Measurements from ENCODE around the gene TMEM191C.
A peak's percentile ranks its signal among the peaks of the same experiment; 100 is the strongest.
"Not testable (repeated sequence)": the region's sequence is repeated elsewhere in the genome, so short reads cannot be mapped to it uniquely, and the experiment has no call there.

TMEM191C gene

GRCh38 chr22:21450858-21451353 lies 16.3 kb upstream of the TMEM191C start:
- H3K4me3 ChIP-seq (replicated peaks; ENCODE audit: low read depth, low read length) = no peak overlapping the region
- TF ChIP-seq, protein P1, sequence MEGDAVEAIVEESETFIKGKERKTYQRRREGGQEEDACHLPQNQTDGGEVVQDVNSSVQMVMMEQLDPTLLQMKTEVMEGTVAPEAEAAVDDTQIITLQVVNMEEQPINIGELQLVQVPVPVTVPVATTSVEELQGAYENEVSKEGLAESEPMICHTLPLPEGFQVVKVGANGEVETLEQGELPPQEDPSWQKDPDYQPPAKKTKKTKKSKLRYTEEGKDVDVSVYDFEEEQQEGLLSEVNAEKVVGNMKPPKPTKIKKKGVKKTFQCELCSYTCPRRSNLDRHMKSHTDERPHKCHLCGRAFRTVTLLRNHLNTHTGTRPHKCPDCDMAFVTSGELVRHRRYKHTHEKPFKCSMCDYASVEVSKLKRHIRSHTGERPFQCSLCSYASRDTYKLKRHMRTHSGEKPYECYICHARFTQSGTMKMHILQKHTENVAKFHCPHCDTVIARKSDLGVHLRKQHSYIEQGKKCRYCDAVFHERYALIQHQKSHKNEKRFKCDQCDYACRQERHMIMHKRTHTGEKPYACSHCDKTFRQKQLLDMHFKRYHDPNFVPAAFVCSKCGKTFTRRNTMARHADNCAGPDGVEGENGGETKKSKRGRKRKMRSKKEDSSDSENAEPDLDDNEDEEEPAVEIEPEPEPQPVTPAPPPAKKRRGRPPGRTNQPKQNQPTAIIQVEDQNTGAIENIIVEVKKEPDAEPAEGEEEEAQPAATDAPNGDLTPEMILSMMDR (IDR thresholded peaks at IDR 0.05; ENCODE audit: low read depth, low read length, missing control alignments) = no peak
- no peak for DNase-seq (ENCODE audit: extremely low read depth, low read depth)

DNA sequence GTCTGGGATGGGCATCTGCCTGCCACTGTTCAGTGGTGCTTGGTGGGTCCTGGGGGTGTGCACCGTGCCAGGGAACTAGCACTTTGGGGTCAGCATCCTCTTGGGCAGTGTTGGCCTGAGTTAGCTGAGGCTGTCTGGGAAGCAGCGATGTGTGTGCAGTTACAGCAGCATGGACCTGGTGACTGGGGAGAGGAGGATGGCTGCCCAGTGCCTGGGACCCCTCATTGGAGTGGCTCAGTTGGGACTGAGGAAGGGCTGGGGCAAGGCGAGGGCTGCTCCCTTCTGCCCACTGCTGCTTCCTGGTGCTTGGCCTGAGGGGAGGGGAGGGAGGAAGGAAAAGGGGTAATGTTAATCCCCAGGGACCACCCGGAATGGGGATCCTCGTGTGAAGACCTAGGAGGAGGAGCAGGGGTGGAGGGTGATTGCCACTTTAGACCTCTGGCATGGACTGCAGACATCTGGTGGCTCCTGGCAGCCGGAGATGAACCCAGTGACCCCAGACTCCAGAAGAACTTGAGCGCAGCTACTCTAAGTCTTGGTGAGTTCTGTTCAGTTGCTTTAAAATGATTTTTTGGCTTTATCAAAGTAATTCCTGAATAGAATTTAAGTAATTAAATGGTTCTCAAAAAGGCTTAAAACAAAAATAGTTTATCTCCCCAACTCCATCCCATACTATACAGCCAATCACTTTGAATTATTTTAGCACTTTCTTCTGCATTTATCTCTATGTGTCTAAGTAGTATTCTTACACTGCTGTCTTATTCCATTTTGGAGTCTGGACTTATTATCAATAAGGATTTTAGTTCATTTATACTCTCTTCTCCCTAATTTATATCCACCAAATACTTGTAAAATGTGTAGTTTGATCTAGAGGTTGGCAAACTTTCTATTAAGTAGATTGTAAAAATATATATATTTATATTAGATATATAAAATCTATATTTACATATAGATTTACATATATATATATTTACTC lies 15.4 kb upstream of the TMEM191C start:
- H3K4me3 ChIP-seq (replicated peaks; ENCODE audit: low read depth, low read length) = no peak overlapping the region

DNA sequence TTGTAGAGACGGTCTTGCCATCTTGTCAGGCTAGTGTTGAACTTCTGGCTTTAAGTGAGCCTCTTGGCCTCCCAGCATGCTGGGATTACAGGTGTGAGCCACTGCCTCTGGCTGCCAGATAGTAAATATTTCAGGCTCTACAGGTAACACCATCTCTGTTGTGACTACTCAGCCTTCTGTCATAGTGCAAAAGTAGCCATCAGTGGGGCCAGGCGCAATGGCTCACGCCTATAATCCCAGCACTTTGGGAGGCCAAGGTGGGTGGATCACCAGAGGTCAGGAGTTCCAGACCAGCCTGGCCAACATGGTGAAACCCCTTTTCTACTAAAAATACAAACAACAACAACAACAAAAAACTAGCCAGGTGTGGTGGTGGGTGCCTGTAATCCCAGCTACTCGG lies 14.5 kb upstream of the TMEM191C start:
- DNase-seq (ENCODE audit: extremely low read depth, low read depth); H3K4me3 ChIP-seq (replicated peaks; ENCODE audit: low read depth, low read length): not testable (repeated sequence)

More for the DNA sequence above, 15.4 kb upstream of the TMEM191C start:
- TF ChIP-seq, protein P1 (IDR thresholded peaks at IDR 0.05; ENCODE audit: low read depth, low read length, missing control alignments) = no peak
- no peak for DNase-seq (ENCODE audit: extremely low read depth, low read depth)

DNA sequence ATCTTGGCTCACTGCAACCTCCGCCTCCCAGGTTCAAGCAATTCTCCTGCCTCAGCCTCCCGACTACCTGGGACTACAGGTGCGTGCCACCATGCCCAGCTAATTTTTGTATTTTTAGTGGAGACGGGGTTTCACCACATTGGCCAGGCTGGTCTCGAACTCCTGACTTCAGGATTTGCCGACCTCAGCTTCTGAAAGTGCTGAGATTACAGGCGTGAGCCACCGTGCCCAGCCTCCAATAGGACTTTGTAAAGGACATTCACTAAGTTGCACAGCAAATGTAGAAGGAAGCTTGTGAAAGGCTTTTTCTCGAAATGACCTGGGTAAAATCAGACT lies 12.2 kb upstream of the TMEM191C start:
- H3K4me3 ChIP-seq (replicated peaks; ENCODE audit: low read depth, low read length); DNase-seq (ENCODE audit: extremely low read depth, low read depth): not testable (repeated sequence)

- H3K4me3 ChIP-seq (replicated peaks; ENCODE audit: low read depth, low read length) = no peak overlapping the region
- TF ChIP-seq, protein P1 (IDR thresholded peaks at IDR 0.05; ENCODE audit: low read depth, low read length, missing control alignments) = no peak
- no peak for DNase-seq (ENCODE audit: extremely low read depth, low read depth)
These were observed 11.7 kb upstream of the TMEM191C start for GRCh38 chr22:21455334-21456089.

DNA sequence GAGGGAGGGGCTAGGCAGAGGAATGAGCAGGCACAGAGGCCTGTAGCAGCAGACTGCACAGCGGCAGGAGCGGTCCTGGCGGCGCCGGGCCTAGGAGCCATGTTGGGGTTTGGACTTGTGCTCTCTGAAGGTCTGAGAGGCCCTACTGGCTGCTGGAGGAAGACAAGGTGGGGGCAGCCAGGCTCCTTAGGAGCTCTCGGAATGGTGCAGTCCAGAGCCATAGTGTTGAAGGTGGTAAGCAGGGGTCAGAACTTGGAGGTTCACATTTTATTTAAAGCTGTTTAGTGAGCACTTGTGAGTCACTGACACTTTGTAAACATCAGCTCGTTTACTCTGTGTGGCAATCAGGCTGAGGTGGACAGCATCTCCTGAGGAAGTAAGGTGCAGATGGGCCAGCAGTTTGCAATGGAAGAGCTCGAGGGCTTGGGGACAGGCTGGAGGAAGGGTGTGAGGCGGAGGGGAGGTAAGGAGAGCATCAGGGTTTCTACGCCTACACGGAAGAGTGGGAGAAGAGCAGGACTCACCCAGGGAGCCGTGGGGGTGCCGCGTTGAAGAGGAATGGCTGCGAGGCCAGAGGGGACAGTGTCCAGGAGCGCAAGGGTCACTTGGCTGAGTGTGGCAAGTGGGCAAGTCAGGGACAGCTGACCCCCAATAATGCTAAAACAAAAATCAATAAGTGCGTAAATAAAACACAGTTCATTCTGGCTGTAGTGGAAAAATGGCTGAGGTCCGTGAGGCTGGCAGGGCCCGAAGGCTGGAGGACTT lies 10.0 kb upstream of the TMEM191C start:
- no peak for DNase-seq (ENCODE audit: extremely low read depth, low read depth)
- TF ChIP-seq, protein P1 (IDR thresholded peaks at IDR 0.05; ENCODE audit: low read depth, low read length, missing control alignments) = no peak
- H3K4me3 ChIP-seq (replicated peaks; ENCODE audit: low read depth, low read length) = no peak overlapping the region

GRCh38 chr22:21462672-21463071 lies 4.5 kb upstream of the TMEM191C start:
- H3K4me3 ChIP-seq (replicated peaks; ENCODE audit: low read depth, low read length); DNase-seq (ENCODE audit: extremely low read depth, low read depth): not testable (repeated sequence)

- peak; percentile 26 for DNase-seq (ENCODE audit: extremely low read depth, low read depth)
- H3K4me3 ChIP-seq (replicated peaks; ENCODE audit: low read depth, low read length) = peak overlapping the region; percentile 26
These were observed 1.3 kb downstream of the TMEM191C start for GRCh38 chr22:21468194-21469096.

GRCh38 chr22:21469097-21469994 lies 2.2 kb downstream of the TMEM191C start:
- not testable (repeated sequence) for DNase-seq (ENCODE audit: extremely low read depth, low read depth); H3K4me3 ChIP-seq (replicated peaks; ENCODE audit: low read depth, low read length)

- not testable (repeated sequence) for DNase-seq (ENCODE audit: extremely low read depth, low read depth); H3K4me3 ChIP-seq (replicated peaks; ENCODE audit: low read depth, low read length)
These were observed 5.8 kb downstream of the TMEM191C start for GRCh38 chr22:21472984-21473383.

DNA sequence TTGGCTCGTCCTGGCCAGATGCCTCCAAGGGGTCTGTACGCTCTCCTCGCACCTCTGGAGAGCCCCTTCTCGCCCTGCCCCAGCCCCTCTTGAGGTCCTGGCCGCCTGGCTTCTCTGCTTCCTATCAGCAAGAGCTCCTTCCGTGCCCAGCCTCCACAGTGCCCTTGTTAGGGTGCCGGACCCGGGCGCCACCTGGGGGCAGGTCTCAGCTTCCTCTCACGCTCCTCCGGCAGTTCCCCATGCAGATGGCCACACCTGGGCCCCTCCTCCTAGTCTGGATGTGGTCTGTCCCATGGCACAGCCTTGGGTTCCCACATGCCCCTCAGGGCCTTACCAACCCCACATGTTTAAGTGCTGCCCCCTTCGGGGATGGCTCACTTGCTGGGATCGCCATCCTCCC lies 6.5 kb downstream of the TMEM191C start:
- H3K4me3 ChIP-seq (replicated peaks; ENCODE audit: low read depth, low read length); DNase-seq (ENCODE audit: extremely low read depth, low read depth): not testable (repeated sequence)
